OCI-LY3 (cell line): ENCODE measurements around the gene MEF2C.

Source experiments
- H2AFZ ChIP-seq: fragments of 200-600, 300-600 bp; shearing (Covaris generic); 2 replicates; pipeline ENCODE4 v1.6.0; 2014; ENCODE audit warnings: antibody characterized with exemption, low read depth, low read length
- H3K27ac ChIP-seq: fragments of 200-600, 300-600 bp; sonication (generic); 2 replicates; pipeline ENCODE4 v1.5.1; 2014; ENCODE audit warnings: mild to moderate bottlenecking, low read length, moderate library complexity, mixed read lengths
- H3K27me3 ChIP-seq: fragments of 200-600, 300-600 bp; sonication (generic); 2 replicates; pipeline ENCODE4 v1.6.1; 2014; ENCODE audit warnings: low read depth, low read length, mixed read lengths
- H3K36me3 ChIP-seq: fragments of 200-600, 300-600 bp; sonication (generic); replicated peaks from 2 replicates; pipeline ENCODE3; 2014; ENCODE audit warnings: low read depth, low read length, mixed read lengths
- H3K4me1 ChIP-seq: fragments of 300-600, 200-600 bp; sonication (generic); 2 replicates; pipeline ENCODE4 v1.6.1; 2014; ENCODE audit warnings: low read length, mixed read lengths
- H3K4me2 ChIP-seq: fragments of 200-600, 300-600 bp; sonication (generic); 2 replicates; pipeline ENCODE4 v1.6.1; 2014; ENCODE audit warnings: low read length, mixed read lengths
- H3K4me3 ChIP-seq: fragments of 300-600, 200-600 bp; sonication (generic); 2 replicates; pipeline ENCODE4 v1.5.1; 2014; ENCODE audit warnings: antibody characterized with exemption, mild to moderate bottlenecking, low read length, moderate library complexity
- H3K79me2 ChIP-seq: fragments of 300-600, 200-600 bp; shearing (Covaris generic); 2 replicates; pipeline ENCODE4 v1.6.1; 2014; ENCODE audit warnings: mild to moderate bottlenecking, low read length, mixed read lengths
- H3K9ac ChIP-seq: fragments of 300-600, 200-600 bp; shearing (Covaris generic); 2 replicates; pipeline ENCODE4 v1.6.0; 2014; ENCODE audit warnings: mild to moderate bottlenecking, low read length, moderate library complexity
- H3K9me3 ChIP-seq: fragments of 200-600, 300-600 bp; shearing (Covaris generic); 2 replicates; pipeline ENCODE4 v1.6.1; 2014; ENCODE audit warnings: low read length, mixed read lengths; ENCODE audit not compliant: insufficient read depth
- H4K20me1 ChIP-seq: fragments of 200-600, 300-600 bp; sonication (generic); 2 replicates; pipeline ENCODE4 v1.6.1; 2016; ENCODE audit warnings: low read length, mixed read lengths; ENCODE audit not compliant: insufficient read depth
- CTCF ChIP-seq: fragments of 200-600, 300-600 bp; sonication (generic); IDR thresholded peaks from 2 replicates; pipeline ENCODE4 v1.5.1; 2014; ENCODE audit warnings: antibody characterized with exemption, low read length, low read depth
- EZH2phosphoT487 ChIP-seq: fragments of 200-600 bp; shearing (Covaris generic); IDR thresholded peaks from 2 replicates; pipeline ENCODE4 v1.6.1; 2018; ENCODE audit warnings: antibody characterized with exemption, mixed run types, low read depth

MEF2C gene

GRCh38 chr5:88680253-88681132 lies 202.5 kb downstream of the MEF2C start:
- H3K9me3 ChIP-seq, result peaks cover under 1% of the 10 kb centered on the region; the same call in 1 of the 2 replicates
- H2AFZ ChIP-seq, result peak overlapping the region; percentile 90
- TF ChIP-seq CTCF, result peak; percentile 68
- TF ChIP-seq EZH2phosphoT487, result no peak
- peaks cover 3% of the 10 kb centered on the region for H3K4me1 ChIP-seq
- H3K4me2 ChIP-seq, result peak overlapping the region; percentile 83
- H3K27me3 ChIP-seq, result no peaks in the 10 kb centered on the region; the same call in 1 of the 2 replicates
- H3K27ac ChIP-seq, result no peak overlapping the region
- peak overlapping the region; percentile 57 for H3K9ac ChIP-seq
- H3K79me2 ChIP-seq, result no peaks in the 10 kb centered on the region
- H3K36me3 ChIP-seq, result no peaks in the 10 kb centered on the region
- H4K20me1 ChIP-seq, result no peaks in the 10 kb centered on the region
- H3K4me3 ChIP-seq, result peak overlapping the region; percentile 81

- H2AFZ ChIP-seq, result no peak overlapping the region
- H3K27me3 ChIP-seq, result no peaks in the 10 kb centered on the region; the same call in 1 of the 2 replicates
- H3K36me3 ChIP-seq, result no peaks in the 10 kb centered on the region
- TF ChIP-seq EZH2phosphoT487 (no peak), CTCF (no peak)
- no peak overlapping the region for H3K9ac ChIP-seq
- H3K4me1 ChIP-seq, result peaks cover 3% of the 10 kb centered on the region
- H3K4me3 ChIP-seq, result no peak overlapping the region
- H3K9me3 ChIP-seq, result peaks cover 7% of the 10 kb centered on the region; the same call in 1 of the 2 replicates
- no peak overlapping the region; the same call in 1 of the 2 replicates for H3K4me2 ChIP-seq
- no peaks in the 10 kb centered on the region for H4K20me1 ChIP-seq
- H3K79me2 ChIP-seq, result no peaks in the 10 kb centered on the region
- H3K27ac ChIP-seq, result no peak overlapping the region
Observed at GRCh38 chr5:88679638-88680037, 203.3 kb downstream of the MEF2C start.

- no peak overlapping the region for H3K4me3 ChIP-seq
- H3K27me3 ChIP-seq, result no peaks in the 10 kb centered on the region; the same call in 1 of the 2 replicates
- no peak overlapping the region for H3K9ac ChIP-seq
- TF ChIP-seq CTCF, result no peak
- TF ChIP-seq EZH2phosphoT487, result no peak
- H2AFZ ChIP-seq, result no peak overlapping the region
- peaks cover 3% of the 10 kb centered on the region for H3K4me1 ChIP-seq
- H3K27ac ChIP-seq, result no peak overlapping the region
- no peaks in the 10 kb centered on the region for H3K36me3 ChIP-seq
- no peak overlapping the region for H3K4me2 ChIP-seq
- H3K79me2 ChIP-seq, result no peaks in the 10 kb centered on the region
- H3K9me3 ChIP-seq, result peaks cover 9% of the 10 kb centered on the region; the same call in 1 of the 2 replicates
- no peaks in the 10 kb centered on the region for H4K20me1 ChIP-seq
Observed at GRCh38 chr5:88678770-88679381, 204.1 kb downstream of the MEF2C start.
